OCI-LY7 (cell line): ENCODE results near the gene CCT6A.

Experiments
- EZH2phosphoT487 ChIP-seq: fragments of 200-600 bp; sonication (generic); IDR thresholded peaks from 2 replicates; pipeline ENCODE4 v1.6.1; 2018; ENCODE audit warnings: low read depth, borderline replicate concordance, mild to moderate bottlenecking, mixed run types, antibody characterized with exemption, low read length, moderate library complexity, mixed read lengths
- TF ChIP-seq, protein P1 (sequence below): fragments of 200-600 bp; sonication (generic); conservative IDR thresholded peaks from 2 replicates; pipeline ENCODE4 v1.5.1; 2014; ENCODE audit warnings: mild to moderate bottlenecking, antibody characterized with exemption, low read length, moderate library complexity, mixed read lengths

- TF ChIP-seq, protein P1, sequence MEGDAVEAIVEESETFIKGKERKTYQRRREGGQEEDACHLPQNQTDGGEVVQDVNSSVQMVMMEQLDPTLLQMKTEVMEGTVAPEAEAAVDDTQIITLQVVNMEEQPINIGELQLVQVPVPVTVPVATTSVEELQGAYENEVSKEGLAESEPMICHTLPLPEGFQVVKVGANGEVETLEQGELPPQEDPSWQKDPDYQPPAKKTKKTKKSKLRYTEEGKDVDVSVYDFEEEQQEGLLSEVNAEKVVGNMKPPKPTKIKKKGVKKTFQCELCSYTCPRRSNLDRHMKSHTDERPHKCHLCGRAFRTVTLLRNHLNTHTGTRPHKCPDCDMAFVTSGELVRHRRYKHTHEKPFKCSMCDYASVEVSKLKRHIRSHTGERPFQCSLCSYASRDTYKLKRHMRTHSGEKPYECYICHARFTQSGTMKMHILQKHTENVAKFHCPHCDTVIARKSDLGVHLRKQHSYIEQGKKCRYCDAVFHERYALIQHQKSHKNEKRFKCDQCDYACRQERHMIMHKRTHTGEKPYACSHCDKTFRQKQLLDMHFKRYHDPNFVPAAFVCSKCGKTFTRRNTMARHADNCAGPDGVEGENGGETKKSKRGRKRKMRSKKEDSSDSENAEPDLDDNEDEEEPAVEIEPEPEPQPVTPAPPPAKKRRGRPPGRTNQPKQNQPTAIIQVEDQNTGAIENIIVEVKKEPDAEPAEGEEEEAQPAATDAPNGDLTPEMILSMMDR = no peak
- TF ChIP-seq EZH2phosphoT487 = no peak
These were observed 46.1 kb downstream of the CCT6A start for GRCh38 chr7:56097700-56098099.
